ENCODE measurements around the gene TSSK6.

- TF ChIP-seq RAD21 (IDR thresholded peaks at IDR 0.05; ENCODE audit: insufficient read depth, low read depth, low read length) (no peak), CREM (IDR thresholded peaks at IDR 0.05; ENCODE audit: low read depth) (no peak), BHLHE40 (IDR thresholded peaks at IDR 0.05; ENCODE audit: borderline replicate concordance in 1 of 2, low read depth in 2 of 2, low read length in 1 of 2) (no peak), FOS (IDR thresholded peaks at IDR 0.05; ENCODE audit: borderline replicate concordance, extremely low read depth, insufficient read length) (no peak), MEF2B (IDR thresholded peaks at IDR 0.05; ENCODE audit: partially characterized antibody, poor library complexity, severe bottlenecking) (no peak), CHD2 (IDR thresholded peaks at IDR 0.05; ENCODE audit: borderline replicate concordance, low read depth, low read length) (no peak), ATF2 (IDR thresholded peaks at IDR 0.05; ENCODE audit: low read length) (no peak), ZBTB40 (IDR thresholded peaks at IDR 0.05; ENCODE audit: borderline replicate concordance) (no peak), POLR2AphosphoS5 (IDR thresholded peaks at IDR 0.05; ENCODE audit: low read length) (no peak), REST (IDR thresholded peaks at IDR 0.05; ENCODE audit: low read depth, low read length) (no peak), USF1 (IDR thresholded peaks at IDR 0.05; ENCODE audit: borderline replicate concordance, extremely low read length, insufficient read depth, low read depth, low read length) (no peak)
Measured at GRCh38 chr19:19550972-19551852, 35.9 kb upstream of the TSSK6 start.

Measured in GM12878 (cell line).